Stimulated activated CD4-positive, alpha-beta T cell treated with anti-CD3 and anti-CD28 coated beads, TNF-alpha, amount 100 ng/mL, for 24 hours (primary cell): ENCODE results near the gene SH2D1A.
A peak's percentile ranks its signal among the peaks of the same experiment; 100 is the strongest.
"Not testable (repeated sequence)": the region's sequence is repeated elsewhere in the genome, so short reads cannot be mapped to it uniquely, and the experiment has no call there.

Experiments
- DNase-seq, 3 experiments: peaks; one replicate each; pipeline ENCODE4 v3.0.0-alpha.2; 2020; ENCODE audit warnings: low read depth in 3 of 3

The SH2D1A gene

DNA sequence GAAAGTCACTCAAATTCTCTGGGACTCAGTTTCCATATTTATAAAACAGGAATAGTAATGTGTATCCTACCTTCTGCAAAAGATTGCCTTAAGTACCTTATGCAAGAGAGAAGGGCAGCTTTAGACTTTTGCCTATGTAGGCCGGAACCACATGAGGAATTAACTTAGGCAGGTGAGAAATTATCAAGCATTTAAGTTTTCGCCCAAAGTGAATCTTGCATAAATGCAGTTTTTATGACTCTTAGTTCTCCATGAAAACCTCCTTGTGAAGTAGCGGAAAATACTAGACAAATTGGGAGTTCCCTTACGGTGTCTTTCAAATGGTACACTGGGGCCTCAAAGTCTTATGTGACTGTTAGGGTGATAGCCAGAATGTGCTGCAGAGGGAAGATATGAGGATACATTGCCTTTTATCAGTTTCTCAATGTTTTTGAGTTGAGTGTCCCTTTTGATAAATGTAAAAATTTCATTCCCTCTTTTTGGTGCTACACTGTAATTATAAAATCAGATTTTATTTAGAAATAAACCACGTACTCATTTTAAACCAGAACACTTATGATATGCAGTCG is 2.6 kb downstream of the SH2D1A start:
- DNase-seq: no peak

DNA sequence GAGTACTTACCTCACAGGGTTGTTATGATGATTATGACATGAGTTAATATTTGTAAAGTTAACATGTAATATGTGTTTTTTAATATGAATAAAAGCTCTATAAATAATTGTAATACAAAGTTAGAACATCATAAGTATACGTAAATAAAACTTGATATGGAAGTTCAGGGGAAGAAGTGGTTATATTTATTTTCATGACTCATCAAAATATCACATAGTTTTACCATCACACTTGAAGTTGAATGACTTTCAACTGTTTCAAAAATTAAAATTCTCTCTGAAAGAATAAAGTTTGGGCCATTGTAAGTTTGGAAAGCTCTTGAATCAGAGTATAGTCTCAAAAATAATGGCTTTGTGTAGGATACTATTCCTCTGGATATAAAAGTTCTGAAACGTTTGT is 8.3 kb downstream of the SH2D1A start:
- DNase-seq: no peak

DNA sequence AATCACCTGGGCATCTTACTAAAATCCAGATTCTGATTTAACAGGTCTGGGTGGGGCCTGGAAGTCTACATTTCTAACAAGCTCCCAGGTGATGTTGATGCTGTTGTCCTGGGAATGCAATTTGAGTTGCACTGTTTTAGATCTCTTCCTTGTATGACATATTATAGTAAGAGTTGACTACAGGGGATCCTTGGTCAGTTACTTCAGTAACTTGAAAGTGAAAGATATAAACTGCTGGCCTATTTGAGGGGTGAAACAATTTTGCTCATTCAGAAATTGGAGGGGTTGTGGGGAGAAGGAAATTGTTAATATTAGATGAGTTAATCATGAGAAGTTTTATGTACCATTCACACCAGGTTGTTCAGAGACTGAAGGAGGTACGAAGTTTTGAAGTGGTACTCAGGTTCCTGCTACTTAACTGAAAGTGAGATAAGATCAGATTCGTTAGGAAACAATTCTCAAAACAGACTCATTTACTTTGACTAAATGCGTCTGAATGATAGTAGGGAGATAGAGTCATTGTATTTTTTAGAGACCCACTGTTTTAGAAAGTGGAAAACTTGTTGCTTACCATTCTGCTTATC is 12.5 kb downstream of the SH2D1A start:
- no peak for DNase-seq

DNA sequence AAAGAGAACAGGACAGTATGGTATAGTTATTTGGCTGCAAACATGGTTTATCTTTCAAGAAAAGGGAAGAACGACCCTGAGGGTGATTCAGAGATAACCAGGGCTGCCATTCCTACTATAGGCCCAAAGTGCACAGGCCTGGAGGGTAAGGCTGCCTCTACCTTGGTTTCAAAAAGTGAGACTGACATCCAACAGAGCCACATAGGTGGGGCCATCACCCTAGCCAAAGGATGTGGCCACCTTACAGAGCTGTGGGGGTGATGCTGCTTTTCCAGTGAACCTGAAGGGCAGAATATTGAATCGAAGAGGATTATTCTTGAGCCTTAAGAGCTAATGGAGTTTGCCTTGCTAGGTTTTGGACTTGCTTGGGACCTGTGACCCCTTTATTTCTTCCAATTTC is 15.7 kb downstream of the SH2D1A start:
- peak in 1 of 3 experiments; percentile 9 for DNase-seq

DNA sequence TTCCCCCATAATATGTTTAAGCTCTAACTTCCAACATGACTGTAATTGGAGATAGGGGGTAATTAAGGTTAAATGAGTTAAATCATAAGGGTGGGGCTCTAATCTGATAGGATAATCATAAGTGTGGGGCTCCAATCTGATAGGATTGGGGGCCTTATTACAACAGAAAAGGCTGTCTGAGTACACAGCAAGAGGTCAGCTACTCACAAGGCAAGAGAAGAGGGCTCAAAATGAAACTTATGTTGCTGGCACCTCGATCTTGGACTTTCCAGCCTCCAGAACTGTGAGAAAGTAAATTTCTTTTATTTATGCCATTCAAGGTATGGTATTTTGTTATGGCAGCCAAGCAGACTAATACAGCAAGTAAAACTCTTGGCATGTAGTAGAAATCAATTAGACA is 16.4 kb downstream of the SH2D1A start:
- no peak for DNase-seq

DNA sequence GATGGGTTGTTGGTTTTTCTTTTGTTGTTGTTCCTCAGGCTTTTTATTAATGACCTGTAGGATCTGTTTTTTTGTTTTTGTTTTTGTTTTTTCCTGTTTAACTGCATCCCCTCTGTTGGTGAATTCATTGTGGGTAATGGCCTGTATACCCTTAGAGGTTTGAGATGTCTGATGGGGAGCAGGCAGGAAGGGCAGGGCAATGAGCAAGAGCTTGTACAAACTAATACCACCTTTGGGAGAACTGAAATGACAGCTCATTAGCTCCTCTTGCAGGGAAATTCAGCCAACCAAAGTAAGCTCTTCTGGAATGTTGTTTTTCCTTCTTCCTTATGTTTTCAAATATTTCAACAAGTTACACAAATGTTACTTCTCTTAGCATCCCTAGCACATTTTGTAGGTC is 23.4 kb downstream of the SH2D1A start:
- no peak for DNase-seq

DNA sequence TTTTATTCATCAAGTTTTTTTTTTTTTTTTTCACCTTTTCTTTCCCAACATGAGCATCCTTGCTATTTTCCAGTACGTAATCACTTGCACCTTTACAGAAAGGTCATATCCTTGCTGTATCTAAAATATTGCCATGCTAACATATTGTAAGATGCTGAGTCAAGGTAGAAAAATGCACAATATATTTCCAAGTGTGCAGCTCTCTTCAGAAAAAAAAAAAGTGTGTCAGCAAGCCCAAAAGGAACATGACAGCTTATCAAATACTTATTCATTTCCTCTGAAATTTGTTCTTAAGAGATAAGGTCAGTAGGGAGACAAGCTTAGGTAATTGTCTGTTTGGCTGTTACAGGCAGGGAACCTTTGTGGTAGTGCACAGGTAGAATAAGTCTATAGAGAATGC is 27.0 kb downstream of the SH2D1A start:
- no peak for DNase-seq

DNA sequence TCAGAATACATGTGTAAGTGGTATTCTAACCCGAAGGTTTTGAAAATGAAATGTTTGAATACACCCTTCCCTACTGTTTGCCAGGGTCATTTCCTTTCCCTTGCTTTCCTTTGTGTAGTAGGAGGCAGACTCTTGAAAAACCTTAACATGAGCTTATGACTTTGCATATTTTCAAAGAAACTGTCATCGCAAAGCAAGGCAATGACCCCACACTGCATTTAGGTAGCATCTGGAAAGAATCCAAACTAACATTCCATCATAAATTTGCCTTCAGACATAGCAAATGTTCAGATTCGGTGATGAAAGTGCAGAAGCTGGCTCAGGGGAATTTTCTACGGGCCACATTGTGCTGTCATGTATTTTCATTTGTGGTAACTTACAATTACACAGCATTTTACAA is 32.3 kb downstream of the SH2D1A start:
- no peak for DNase-seq

DNA sequence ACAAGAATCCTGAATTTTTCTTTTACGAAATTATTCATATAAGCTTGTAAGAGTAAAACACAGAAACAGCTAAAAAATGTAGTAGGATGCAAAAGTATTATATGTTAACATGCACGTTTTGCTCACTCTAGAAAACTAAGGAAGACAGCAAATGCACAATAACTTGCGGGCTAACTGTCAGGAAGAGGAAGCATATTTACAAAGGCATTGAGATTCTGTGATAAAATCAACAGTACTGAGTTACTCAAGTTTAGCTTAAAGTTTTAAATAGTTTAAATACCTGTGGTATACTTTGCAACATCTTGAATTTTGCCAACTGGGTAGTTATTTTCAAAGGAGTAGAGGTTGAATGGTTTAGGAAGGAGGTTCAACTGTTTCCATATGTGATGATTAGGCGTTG is 37.0 kb downstream of the SH2D1A start:
- no peak for DNase-seq

DNA sequence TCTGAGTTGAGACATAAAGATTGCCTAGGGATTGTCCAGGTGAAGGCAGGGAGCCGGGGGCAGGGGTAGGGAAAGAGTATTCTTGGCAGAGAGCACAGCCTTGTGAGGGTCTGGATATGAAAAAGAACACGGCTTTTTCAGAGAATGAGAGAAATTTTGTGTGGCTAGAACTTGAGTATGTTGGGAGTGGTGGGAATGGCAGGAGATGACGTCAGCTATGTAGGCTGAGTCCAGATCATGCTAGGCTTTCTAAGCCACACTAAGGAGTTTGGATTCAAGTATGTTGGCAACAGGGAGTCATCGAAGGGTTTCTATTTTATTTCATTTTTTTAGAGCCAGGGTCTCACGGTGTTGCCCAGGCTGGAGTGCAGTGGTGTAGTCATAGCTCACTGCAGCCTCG is 40.0 kb downstream of the SH2D1A start:
- DNase-seq: no peak

DNA sequence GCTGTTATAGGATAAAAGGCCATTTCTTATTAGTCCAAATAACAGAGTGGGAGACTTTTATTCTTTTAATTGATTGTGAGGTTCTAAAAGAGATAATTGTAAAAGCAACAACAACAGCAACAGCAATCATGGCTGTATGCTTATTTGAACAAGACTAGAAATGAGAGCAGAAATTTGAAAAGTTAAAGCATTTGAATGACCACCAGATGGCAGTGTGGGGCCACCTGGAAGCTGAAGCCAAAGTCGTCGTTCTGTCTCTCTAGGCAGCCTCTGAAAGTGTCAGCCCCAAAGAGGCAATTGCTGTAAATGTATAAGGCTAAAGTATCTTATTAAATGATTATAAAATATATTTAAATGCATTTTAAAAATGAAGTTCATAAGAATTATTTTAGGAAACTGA is 42.2 kb downstream of the SH2D1A start:
- peak; percentile 28 to 38 (median 31) for DNase-seq

DNA sequence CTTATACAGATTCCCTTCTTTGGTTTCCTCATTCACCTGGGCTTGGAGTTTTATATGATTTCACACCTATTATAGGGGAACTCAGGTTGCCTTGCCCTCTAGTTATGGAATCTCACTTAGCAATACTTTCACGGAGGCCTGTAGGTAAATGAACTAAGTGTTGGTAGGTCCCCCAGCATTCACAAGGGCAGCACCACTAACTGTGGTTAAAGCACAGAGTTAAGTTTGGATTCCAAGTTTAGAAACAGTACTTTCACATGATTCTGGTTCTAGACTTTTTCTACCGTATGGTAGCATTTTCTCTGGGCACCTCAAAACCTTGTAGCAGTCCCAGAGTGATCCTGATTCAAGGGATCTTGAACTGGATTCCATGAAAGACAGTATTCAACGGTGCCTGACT is 46.4 kb downstream of the SH2D1A start:
- DNase-seq: no peak

DNA sequence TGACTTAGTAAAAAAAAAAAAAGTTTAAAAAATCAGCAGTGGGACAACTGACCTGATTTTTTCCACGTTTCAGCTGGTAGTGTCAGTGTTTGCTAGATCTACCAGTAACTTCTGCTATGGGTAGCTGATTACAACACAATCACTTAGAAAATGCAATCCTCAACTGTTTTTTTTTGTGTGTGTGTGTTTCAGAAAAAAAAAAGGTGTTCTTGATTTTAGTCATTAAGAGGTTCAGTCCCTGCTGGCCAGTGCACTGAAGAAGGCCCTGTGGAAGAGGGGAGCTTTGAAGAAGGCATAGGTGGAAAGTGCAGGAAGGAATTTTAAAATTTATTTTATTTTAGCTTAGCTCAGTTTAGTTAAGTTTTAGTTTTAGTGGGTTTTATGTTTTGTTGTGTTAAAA is 46.9 kb downstream of the SH2D1A start:
- DNase-seq: no peak

DNA sequence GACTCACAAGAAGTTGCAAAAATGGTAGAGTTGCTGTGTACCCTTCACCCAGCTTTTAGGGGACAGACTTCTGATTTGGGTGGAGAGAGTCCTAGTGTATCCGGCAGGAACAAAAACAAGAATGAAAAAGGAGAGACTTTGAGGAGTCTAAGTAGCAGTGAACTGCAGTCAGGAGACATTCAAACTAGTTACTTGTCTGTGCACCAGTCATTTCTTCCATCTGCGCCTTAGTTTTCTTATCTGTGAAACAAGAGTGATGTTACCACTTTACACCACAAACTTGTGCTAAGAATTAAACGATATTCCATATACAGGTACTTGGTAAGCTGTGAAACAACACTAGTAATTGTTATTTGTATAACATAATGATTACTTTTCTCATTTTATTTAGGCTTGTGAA is 47.3 kb downstream of the SH2D1A start:
- DNase-seq: no peak

DNA sequence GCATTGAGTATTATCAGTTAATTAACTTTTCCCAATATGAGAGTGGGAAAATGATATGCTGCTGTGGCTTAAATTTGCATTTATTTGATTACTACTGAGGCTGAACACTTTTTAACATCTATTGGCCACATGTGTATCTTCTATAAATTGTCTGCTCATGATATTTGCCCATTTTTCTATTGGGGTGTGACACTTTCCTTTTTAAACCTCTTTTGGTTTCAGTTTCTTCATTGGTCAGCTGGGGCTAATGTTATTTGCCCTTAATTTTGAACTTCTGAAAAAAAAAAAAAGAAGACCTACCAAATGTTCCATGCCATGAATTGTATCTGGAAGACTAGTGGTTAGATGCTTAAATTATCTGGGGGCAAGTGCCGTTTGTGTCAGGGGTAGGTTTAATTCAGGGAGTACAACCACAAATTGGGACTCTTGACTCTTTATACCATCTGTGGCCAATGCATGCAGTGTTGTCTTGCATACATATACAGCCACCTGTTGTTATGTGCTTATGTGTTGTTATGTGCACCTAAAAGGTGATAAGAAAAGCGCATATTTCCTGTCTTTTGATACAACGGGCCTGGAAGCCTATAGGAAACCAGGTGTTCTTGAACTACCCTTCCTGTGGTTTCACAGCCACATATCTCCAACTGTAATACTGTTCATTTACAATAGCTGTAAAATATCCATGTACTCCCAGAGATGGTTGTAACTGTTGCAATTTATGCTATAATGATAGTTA is 49.0 kb downstream of the SH2D1A start:
- no peak for DNase-seq

DNA sequence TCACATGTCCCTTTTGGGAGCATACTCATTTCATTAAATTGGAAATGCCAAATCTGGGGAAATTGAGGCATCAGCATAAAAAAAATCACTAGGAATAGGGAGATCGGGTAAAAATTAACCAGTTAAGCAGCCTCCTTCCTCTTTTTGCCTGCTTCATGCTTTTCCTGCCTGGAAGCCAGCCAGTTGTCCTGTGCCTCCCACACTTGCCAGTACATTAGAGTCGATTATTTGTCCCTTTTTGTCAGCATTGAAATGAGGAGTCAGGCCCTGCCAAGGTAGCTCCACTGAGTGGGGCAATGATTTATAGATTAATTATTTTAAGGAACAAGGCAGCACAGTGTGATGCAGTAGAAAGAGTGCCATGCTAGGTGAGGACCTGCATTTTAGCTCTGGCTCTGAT is 55.3 kb downstream of the SH2D1A start:
- DNase-seq: no peak

DNA sequence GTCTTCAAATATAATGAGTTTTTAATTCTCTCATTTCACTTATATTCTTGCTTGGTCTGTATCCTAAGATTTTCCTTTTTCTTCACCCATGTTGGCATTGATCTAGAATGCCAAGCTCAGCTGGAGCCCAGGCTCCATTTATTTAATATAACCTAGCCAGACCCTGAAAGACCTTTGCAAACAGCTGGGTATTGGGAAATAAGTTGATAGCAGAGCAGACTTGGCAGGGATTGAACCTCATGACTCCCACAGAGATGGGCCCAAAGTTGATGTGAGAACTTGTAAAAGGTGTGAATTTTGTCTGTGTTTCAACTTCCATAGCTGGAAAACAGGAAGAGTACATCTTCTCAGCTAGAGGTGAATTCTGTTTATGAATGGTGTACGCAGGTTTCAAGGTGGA is 59.5 kb downstream of the SH2D1A start:
- no peak for DNase-seq

DNA sequence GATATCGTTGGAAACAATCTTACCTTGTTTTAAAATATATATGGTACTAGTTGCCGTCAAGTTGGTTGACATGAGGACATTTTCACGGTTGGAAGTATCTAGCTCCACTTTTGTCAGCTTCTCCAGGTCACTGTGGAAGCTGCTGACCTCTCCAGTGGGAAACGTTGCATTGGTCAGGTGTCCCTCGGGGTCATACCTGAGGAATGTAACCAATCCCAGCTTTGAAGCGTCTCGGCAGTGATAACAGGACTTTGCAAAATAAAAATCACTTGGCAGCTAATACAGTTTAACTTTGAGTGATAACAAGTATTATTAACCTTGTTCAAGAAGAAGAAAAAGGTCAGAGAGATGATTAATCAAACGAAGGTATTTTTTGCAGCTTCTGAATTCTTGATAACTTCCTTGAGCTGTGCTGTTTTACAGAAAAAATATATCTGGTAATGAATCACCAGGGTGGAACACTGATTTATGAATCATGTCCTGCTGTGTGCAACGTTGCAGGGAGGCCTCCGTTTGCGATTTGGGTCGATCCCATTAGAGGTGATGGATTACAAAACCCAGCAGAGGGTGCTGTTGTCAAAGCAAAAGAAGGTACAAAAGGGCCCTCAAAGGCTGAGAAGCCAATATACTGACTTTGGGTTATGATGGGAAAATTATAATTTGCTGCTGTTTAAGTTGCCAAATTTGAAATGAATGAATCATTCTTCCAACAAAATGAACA is 60.1 kb downstream of the SH2D1A start:
- DNase-seq: peak; percentile 40 to 44 (median 43)

DNA sequence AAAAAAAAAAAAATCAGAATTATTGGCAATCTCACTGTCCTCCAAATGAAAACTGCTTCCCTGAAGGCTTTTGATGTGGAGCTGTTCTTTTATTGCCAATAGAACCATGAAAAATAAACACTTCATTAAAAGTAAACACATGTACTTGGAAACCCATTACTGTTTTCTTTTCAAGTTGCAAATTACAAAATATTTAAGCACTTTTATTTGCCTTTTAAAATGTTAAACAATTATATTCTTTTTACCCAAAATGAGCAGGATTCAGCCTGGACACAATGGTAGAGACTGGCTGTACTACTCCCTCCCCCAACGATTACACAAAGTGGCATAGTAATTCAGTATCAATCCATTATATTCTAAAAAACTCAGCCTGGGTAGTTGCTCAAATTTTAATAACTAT is 60.9 kb downstream of the SH2D1A start:
- no peak for DNase-seq

DNA sequence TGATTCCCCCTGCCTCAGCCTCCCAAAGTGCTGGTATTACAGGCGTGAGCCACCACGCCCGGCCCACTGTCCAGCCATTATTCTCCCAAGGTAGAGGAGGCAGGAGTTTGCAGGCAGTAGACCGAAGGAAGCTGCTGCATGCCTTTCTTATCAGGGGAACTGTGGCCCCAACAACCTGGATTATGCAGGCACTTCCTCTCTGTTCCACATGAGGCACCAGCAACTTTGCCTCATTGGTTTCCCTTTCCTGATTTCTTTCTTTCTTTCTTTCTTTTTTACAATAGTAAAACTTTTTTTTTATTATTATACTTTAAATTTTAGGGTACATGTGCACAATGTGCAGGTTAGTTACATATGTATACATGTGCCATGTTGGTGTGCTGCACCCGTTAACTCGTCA is 62.0 kb downstream of the SH2D1A start:
- DNase-seq: not testable (repeated sequence)

DNA sequence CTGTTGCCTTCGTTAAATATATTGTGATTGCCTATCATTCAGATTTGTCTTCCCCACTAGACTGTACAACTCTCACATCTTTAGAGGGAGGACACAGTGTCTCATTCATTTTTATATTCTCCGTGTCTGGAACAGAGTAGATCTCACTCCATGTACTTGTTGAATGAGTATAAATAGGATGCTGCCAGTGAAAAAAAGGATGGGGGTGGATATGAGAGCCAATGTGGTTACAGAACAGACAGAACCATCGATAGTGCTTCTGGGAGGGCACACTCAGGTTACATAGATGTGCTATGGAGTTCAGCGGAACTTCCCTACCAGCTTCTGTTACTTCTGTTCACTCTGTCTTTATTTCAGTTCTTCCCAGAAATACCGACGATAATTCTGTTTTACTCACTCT is 66.9 kb downstream of the SH2D1A start:
- DNase-seq: no peak

DNA sequence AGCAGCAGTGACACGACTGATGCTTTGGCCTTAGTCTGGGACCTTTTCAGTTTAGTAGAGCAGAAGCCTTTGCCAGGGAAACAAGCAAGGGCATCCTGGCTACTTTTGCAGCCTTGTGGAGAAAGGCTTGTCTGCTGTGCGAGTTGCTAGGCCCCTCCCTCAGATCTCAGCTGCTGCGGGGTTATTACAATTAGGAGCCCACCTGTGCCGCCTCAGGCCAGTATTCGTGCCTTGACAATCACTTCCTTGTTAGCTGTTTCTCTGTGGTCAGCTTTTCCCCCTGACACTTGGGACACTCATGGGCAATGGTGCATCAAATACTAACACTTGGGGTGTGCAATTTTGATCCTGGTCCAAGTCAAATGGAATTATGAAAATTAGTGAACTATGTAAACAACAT is 67.9 kb downstream of the SH2D1A start:
- no peak for DNase-seq
